ENCODE data around the gene MLLT1.

DNA sequence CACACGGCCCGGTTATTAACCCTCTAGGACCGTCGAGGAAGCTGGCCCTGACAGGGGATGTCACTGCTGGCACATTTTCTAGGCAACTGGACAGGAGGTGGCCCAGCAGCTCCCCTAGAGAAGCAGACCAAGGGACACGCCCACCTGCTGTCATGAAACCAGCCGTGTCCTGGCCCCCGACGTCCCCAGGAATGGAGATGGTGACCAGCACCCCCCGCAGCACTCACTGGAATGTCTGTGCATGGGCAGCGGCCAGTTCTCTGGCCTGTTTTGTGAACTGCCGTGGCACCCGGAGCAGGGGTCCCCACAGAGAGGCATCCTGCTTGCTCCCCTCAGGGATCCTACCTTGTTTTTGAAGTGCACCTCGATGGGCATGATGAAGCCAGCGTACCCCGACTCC is 17.9 kb downstream of the MLLT1 start:
- TF ChIP-seq, protein P1, sequence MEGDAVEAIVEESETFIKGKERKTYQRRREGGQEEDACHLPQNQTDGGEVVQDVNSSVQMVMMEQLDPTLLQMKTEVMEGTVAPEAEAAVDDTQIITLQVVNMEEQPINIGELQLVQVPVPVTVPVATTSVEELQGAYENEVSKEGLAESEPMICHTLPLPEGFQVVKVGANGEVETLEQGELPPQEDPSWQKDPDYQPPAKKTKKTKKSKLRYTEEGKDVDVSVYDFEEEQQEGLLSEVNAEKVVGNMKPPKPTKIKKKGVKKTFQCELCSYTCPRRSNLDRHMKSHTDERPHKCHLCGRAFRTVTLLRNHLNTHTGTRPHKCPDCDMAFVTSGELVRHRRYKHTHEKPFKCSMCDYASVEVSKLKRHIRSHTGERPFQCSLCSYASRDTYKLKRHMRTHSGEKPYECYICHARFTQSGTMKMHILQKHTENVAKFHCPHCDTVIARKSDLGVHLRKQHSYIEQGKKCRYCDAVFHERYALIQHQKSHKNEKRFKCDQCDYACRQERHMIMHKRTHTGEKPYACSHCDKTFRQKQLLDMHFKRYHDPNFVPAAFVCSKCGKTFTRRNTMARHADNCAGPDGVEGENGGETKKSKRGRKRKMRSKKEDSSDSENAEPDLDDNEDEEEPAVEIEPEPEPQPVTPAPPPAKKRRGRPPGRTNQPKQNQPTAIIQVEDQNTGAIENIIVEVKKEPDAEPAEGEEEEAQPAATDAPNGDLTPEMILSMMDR (conservative IDR thresholded peaks at IDR 0.05; ENCODE audit: low read depth, low read length): no peak
- no peak for TF ChIP-seq EZH2 (IDR thresholded peaks at IDR 0.05; ENCODE audit: low read length, unreplicated experiment)

Measured in PC-3 (cell line).